ENCODE data around the gene JAKMIP3.

Gene JAKMIP3

GRCh38 chr10:132065491-132066105, at the start of gene JAKMIP3:
Gene JAKMIP3, plus strand, starts transcription at chr10:132065946. Its CDS starts 38,863 bp downstream, at chr10:132104809.
- peak; percentile 7 to 55 for DNase-seq

- no peak for DNase-seq
Observed at GRCh38 chr10:132016514-132016913, 49.2 kb upstream of the JAKMIP3 start.

- DNase-seq = no peak
Observed at GRCh38 chr10:132018446-132018845, 47.3 kb upstream of the JAKMIP3 start.

- DNase-seq = no peak
Observed at GRCh38 chr10:132019366-132019765, 46.4 kb upstream of the JAKMIP3 start.

GRCh38 chr10:132020456-132020855, 45.3 kb upstream of the JAKMIP3 start:
- no peak for DNase-seq

- DNase-seq = no peak
Observed at GRCh38 chr10:132021046-132021445, 44.7 kb upstream of the JAKMIP3 start.

GRCh38 chr10:132021504-132022143, 44.1 kb upstream of the JAKMIP3 start:
- DNase-seq = no peak

- no peak for DNase-seq
Observed at GRCh38 chr10:132022241-132022640, 43.5 kb upstream of the JAKMIP3 start.

GRCh38 chr10:132023092-132023811, 42.5 kb upstream of the JAKMIP3 start:
- peak; percentile 43 to 58 for DNase-seq

GRCh38 chr10:132027423-132027983, 38.2 kb upstream of the JAKMIP3 start:
- no peak for DNase-seq

GRCh38 chr10:132028706-132029105, 37.0 kb upstream of the JAKMIP3 start:
- no peak for DNase-seq

GRCh38 chr10:132030898-132031463, 34.8 kb upstream of the JAKMIP3 start:
- no peak for DNase-seq

- DNase-seq = no peak
Observed at GRCh38 chr10:132033632-132034031, 32.1 kb upstream of the JAKMIP3 start.

GRCh38 chr10:132035476-132035875, 30.3 kb upstream of the JAKMIP3 start:
- DNase-seq = no peak

- DNase-seq = no peak
Observed at GRCh38 chr10:132036153-132036886, 29.4 kb upstream of the JAKMIP3 start.

GRCh38 chr10:132036887-132037675, 28.7 kb upstream of the JAKMIP3 start:
- DNase-seq = no peak

- DNase-seq = no peak
Observed at GRCh38 chr10:132037676-132037975, 28.1 kb upstream of the JAKMIP3 start.

GRCh38 chr10:132039371-132039770, 26.4 kb upstream of the JAKMIP3 start:
- no peak for DNase-seq

GRCh38 chr10:132040046-132040445, 25.7 kb upstream of the JAKMIP3 start:
- no peak for DNase-seq

GRCh38 chr10:132041340-132041739, 24.4 kb upstream of the JAKMIP3 start:
- no peak for DNase-seq

GRCh38 chr10:132043861-132044695, 21.7 kb upstream of the JAKMIP3 start:
- no peak for DNase-seq

All from SHP77 (cell line).